ENCODE measurements around the gene PXMP4. TPM values are rescaled to one million over a fixed set of nuclear protein-coding genes. Genes with fewer than 3 reads are reported as not detected.

PXMP4 gene
- total and polyA plus RNA-seq, 9 of the 15 experiments (the other 6 are each of a cell fraction or from before 2014, with no cell fraction given), result 4.8 to 29.1 (median 6.8) TPM

DNA sequence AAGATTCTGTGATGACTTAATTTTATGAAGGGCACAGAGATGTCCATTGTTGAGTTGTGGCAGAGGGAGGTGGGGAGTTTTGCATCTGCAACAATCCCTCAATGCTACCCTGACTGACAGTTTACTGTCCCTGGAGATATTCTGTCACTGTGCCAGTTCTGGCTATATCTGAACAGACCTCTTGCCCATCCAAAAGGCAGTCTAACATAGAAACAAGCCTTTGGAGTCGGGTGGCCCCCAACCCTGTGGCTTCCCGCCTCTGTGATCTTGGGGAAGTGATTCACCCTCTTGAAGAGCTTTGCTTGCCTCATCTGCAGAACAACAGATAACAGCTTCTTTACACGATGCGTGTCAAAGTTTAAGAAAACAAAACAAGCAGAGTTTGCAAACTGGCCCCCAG is 30.1 kb downstream of the PXMP4 start (continued):
- TF ChIP-seq PCBP2 (IDR thresholded peaks at IDR 0.05; ENCODE audit: low read depth, low read length, poor library complexity, severe bottlenecking), result no peak
- no peak for TF ChIP-seq PCBP1 (IDR thresholded peaks at IDR 0.05; ENCODE audit: low read depth, low read length, poor library complexity, severe bottlenecking)
- no peak for TF ChIP-seq BMI1 (IDR thresholded peaks at IDR 0.05; ENCODE audit: low read length)
- TF ChIP-seq IRF2 (CRISPR knock-in tag; IDR thresholded peaks at IDR 0.05), result no peak
- TF ChIP-seq JUND (IDR thresholded peaks at IDR 0.05; ENCODE audit: borderline replicate concordance, low read depth, low read length), result peak; percentile 95
- TF ChIP-seq JUND (tag; IDR thresholded peaks at IDR 0.05; ENCODE audit: borderline replicate concordance, low read depth, low read length), result peak; percentile 87; the same call in 1 of the 3 replicates
- TF ChIP-seq TGIF2 (CRISPR knock-in tag; IDR thresholded peaks at IDR 0.05), result no peak
- TF ChIP-seq ATF7 (IDR thresholded peaks at IDR 0.05), result peak; percentile 53; the same call in 1 of the 2 replicates
- no peak for TF ChIP-seq SRSF3 (IDR thresholded peaks at IDR 0.05; ENCODE audit: insufficient read depth, low read length)
- 0 out of 2 replicates have a peak, but pooled peaks have one; percentile 4 for TF ChIP-seq C11orf30 (IDR thresholded peaks at IDR 0.05; ENCODE audit: low read depth)
- TF ChIP-seq ZNF584 (CRISPR knock-in tag; IDR thresholded peaks at IDR 0.05; ENCODE audit: low read depth), result no peak
- no peak for TF ChIP-seq ESRRB (CRISPR knock-in tag; IDR thresholded peaks at IDR 0.05; ENCODE audit: borderline replicate concordance)
- TF ChIP-seq, protein P1, sequence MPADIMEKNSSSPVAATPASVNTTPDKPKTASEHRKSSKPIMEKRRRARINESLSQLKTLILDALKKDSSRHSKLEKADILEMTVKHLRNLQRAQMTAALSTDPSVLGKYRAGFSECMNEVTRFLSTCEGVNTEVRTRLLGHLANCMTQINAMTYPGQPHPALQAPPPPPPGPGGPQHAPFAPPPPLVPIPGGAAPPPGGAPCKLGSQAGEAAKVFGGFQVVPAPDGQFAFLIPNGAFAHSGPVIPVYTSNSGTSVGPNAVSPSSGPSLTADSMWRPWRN (IDR thresholded peaks at IDR 0.05; ENCODE audit: low read depth), result peak; percentile 59; the same call in 1 of the 2 replicates
- no peak for TF ChIP-seq ZNF79 (CRISPR knock-in tag; IDR thresholded peaks at IDR 0.05; ENCODE audit: low read depth)
- TF ChIP-seq TAF7 (tag; IDR thresholded peaks at IDR 0.05), result no peak
- peak; percentile 95 for TF ChIP-seq NFIC (IDR thresholded peaks at IDR 0.05)
- TF ChIP-seq CAMTA2 (CRISPR knock-in tag; conservative IDR thresholded peaks at IDR 0.05), result no peak
- TF ChIP-seq ZNF146 (CRISPR knock-in tag; IDR thresholded peaks at IDR 0.05; ENCODE audit: unreplicated experiment), result no peak
- TF ChIP-seq, protein P2, sequence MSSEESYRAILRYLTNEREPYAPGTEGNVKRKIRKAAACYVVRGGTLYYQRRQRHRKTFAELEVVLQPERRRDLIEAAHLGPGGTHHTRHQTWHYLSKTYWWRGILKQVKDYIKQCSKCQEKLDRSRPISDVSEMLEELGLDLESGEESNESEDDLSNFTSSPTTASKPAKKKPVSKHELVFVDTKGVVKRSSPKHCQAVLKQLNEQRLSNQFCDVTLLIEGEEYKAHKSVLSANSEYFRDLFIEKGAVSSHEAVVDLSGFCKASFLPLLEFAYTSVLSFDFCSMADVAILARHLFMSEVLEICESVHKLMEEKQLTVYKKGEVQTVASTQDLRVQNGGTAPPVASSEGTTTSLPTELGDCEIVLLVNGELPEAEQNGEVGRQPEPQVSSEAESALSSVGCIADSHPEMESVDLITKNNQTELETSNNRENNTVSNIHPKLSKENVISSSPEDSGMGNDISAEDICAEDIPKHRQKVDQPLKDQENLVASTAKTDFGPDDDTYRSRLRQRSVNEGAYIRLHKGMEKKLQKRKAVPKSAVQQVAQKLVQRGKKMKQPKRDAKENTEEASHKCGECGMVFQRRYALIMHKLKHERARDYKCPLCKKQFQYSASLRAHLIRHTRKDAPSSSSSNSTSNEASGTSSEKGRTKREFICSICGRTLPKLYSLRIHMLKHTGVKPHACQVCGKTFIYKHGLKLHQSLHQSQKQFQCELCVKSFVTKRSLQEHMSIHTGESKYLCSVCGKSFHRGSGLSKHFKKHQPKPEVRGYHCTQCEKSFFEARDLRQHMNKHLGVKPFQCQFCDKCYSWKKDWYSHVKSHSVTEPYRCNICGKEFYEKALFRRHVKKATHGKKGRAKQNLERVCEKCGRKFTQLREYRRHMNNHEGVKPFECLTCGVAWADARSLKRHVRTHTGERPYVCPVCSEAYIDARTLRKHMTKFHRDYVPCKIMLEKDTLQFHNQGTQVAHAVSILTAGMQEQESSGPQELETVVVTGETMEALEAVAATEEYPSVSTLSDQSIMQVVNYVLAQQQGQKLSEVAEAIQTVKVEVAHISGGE (CRISPR knock-in tag; IDR thresholded peaks at IDR 0.05), result peak in 1 of 3 experiments; percentile 68; a peak in 2 of 6 replicates
- no peak for TF ChIP-seq ZNF780A (CRISPR knock-in tag; IDR thresholded peaks at IDR 0.05)
- TF ChIP-seq HDAC2 (IDR thresholded peaks at IDR 0.05), result peak; percentile 97
- peak; percentile 72 to 94; a peak in 3 of 4 replicates for TF ChIP-seq MAZ (CRISPR knock-in tag; conservative IDR thresholded peaks at IDR 0.05 in 1 of 2, IDR thresholded peaks at IDR 0.05 in 1 of 2)
- TF ChIP-seq RAD51 (IDR thresholded peaks at IDR 0.05; ENCODE audit: borderline replicate concordance, low read depth), result no peak
- TF ChIP-seq TAF1 (IDR thresholded peaks at IDR 0.05; ENCODE audit: control insufficient read depth, extremely low read depth, insufficient read depth, low read length, severe bottlenecking), result peak; percentile 27
- TF ChIP-seq TRIM24 (IDR thresholded peaks at IDR 0.05), result peak in 1 of 2 experiments; percentile 73; a peak in 3 of 4 replicates
- no peak for TF ChIP-seq KLF6 (CRISPR knock-in tag; IDR thresholded peaks at IDR 0.05; ENCODE audit: borderline replicate concordance)
- TF ChIP-seq ZKSCAN3 (CRISPR knock-in tag; IDR thresholded peaks at IDR 0.05), result no peak
